ENCODE results near the gene SNX9. TPM values are rescaled to one million over a fixed set of nuclear protein-coding genes. Genes with fewer than 3 reads are reported as not detected.

The SNX9 gene
- total and polyA plus RNA-seq, 2 of the 8 experiments (the other 6 are each of a cell fraction or from before 2014, with no cell fraction given) = 11.8 to 23.2 TPM

- FAIRE-seq = no peak
- Histone ChIP-seq H3K79me2 (ENCODE audit: control insufficient read depth in 1 of 2, insufficient read depth in 2 of 2, low read length in 2 of 2) (peaks cover 0 to 26% of the 10 kb centered on the region in 2 experiments; a peak in 2 of 4 replicates), H2BK12ac (ENCODE audit: low read depth, low read length) (no peak overlapping the region)
- no peak for TF ChIP-seq MAX (IDR thresholded peaks at IDR 0.05)
- TF ChIP-seq ZNF274 (IDR thresholded peaks at IDR 0.05; ENCODE audit: borderline replicate concordance, extremely low read depth, low read length) = no peak
- TF ChIP-seq POLR2AphosphoS5 (IDR thresholded peaks at IDR 0.05; ENCODE audit: low read depth, low read length) = no peak
- no peak for TF ChIP-seq SAP30 (IDR thresholded peaks at IDR 0.05; ENCODE audit: insufficient read depth, insufficient replicate concordance, low read length)
These were observed 160.5 kb downstream of the SNX9 start for GRCh38 chr6:157983406-157984119.

More at GRCh38 chr6:157983406-157984119, 160.5 kb downstream of the SNX9 start:
- no peak overlapping the region for H4K91ac ChIP-seq (replicated peaks; ENCODE audit: insufficient read length, low read length)
- H2BK5ac ChIP-seq (ENCODE audit: low read depth, low read length) = no peak overlapping the region
- ChIA-PET POLR2A (ENCODE audit: partially characterized antibody) (interaction anchor here (0.8 to 3.5 kb wide), 5 partner anchors 9 to 178 kb away, joined by 3 to 12 read pairs (median 3); no protein-coding TSS in a partner anchor), CTCF (ENCODE audit: partially characterized antibody) (interaction anchor here (1.0 to 2.6 kb wide), 10 partner anchors 11 to 91 kb away, joined by 3 to 12 read pairs (median 4); no protein-coding TSS in a partner anchor)
- H2BK15ac ChIP-seq (ENCODE audit: low read length) = no peak overlapping the region
- 95% methylated on average over 9 of the region's 9 CpGs; no CpG with 5 or more reads in 1 of the 2 experiments for WGBS, 2 experiments (ENCODE audit: extremely low coverage in 1 of 2, insufficient coverage in 1 of 2, insufficient read length in 1 of 2, insufficient replicate concordance in 2 of 2, low coverage in 1 of 2, low lambda C conversion rate in 2 of 2, missing lambda C conversion rate in 1 of 2)
- no peak overlapping the region for H2AFZ ChIP-seq (ENCODE audit: low read length)
- no peak overlapping the region for H3K4ac ChIP-seq (replicated peaks; ENCODE audit: insufficient read length, low read depth, low read length)
- no peak overlapping the region for H2AK5ac ChIP-seq (ENCODE audit: low read depth, low read length)
- no peaks in the 10 kb centered on the region for H4K20me1 ChIP-seq (replicated peaks in 1 of 2; ENCODE audit: control insufficient read depth in 1 of 2, insufficient read depth in 2 of 2, low read length in 2 of 2)
- H3K23ac ChIP-seq (ENCODE audit: insufficient read length) = no peak overlapping the region
- H3K23me2 ChIP-seq (ENCODE audit: low read depth, low read length) = peaks cover 5% of the 10 kb centered on the region; the same call in 1 of the 2 replicates
- H2BK20ac ChIP-seq (ENCODE audit: low read length) = no peak overlapping the region
- H3K36me3 ChIP-seq (ENCODE audit: control insufficient read depth in 2 of 4, insufficient read depth in 4 of 4, low read length in 3 of 4) = no peaks in the 10 kb centered on the region
- no peak overlapping the region for H3K4me3 ChIP-seq (ENCODE audit: extremely low read depth in 1 of 4, insufficient read depth in 2 of 4, low read depth in 3 of 4, low read length in 4 of 4)
- DNase-seq (ENCODE audit: low read depth in 1 of 2, low spot score in 2 of 2) = no peak
- no peak overlapping the region; a peak in 1 of 4 replicates for H3K4me2 ChIP-seq (ENCODE audit: insufficient read depth in 1 of 2, low read depth in 2 of 2, low read length in 2 of 2)
- no peak overlapping the region for H3K14ac ChIP-seq (ENCODE audit: insufficient read length)
- no peak overlapping the region for H4K8ac ChIP-seq (ENCODE audit: extremely low read depth, insufficient read depth, low read length)
- no peak overlapping the region for H3K9ac ChIP-seq (replicated peaks in 1 of 4; ENCODE audit: extremely low read depth in 1 of 4, low read depth in 3 of 4, low read length in 3 of 4)
- H3K27me3 ChIP-seq (replicated peaks in 1 of 4; ENCODE audit: control insufficient read depth in 3 of 4, extremely low read depth in 1 of 4, insufficient read depth in 3 of 4, low read length in 3 of 4) = peaks cover 0 to 16% (median 11%) of the 10 kb centered on the region in 4 experiments; a peak in 5 of 7 replicates
- no peak overlapping the region for H3K27ac ChIP-seq (ENCODE audit: low read depth, low read length)
- no peak overlapping the region for H3K18ac ChIP-seq (ENCODE audit: extremely low read depth, low read length)
- H4K5ac ChIP-seq (ENCODE audit: insufficient read length, low read depth, low read length) = no peak overlapping the region
- H2BK120ac ChIP-seq (replicated peaks; ENCODE audit: low read depth, low read length) = no peak overlapping the region
- no peak overlapping the region for H3K56ac ChIP-seq (replicated peaks; ENCODE audit: insufficient read length, low read depth, low read length)
- H3K4me1 ChIP-seq (replicated peaks in 1 of 4; ENCODE audit: control insufficient read depth in 3 of 4, insufficient read depth in 4 of 4, low read length in 3 of 4) = peaks cover 6 to 24% (median 20%) of the 10 kb centered on the region in 4 experiments
- no peaks in the 10 kb centered on the region for H3K9me3 ChIP-seq (ENCODE audit: insufficient read depth in 2 of 2, low read depth in 1 of 2, low read length in 1 of 2)
- H3K79me1 ChIP-seq (ENCODE audit: low read depth, low read length) = peaks cover 2% of the 10 kb centered on the region

Data from H1 (cell line).